ENCODE data around the gene CARS1. TPM values are rescaled to one million over a fixed set of nuclear protein-coding genes. Genes with fewer than 3 reads are reported as not detected.

Gene CARS1
- total and polyA plus RNA-seq, 2 of the 8 experiments (the other 6 are each of a cell fraction or from before 2014, with no cell fraction given) = 44.1 to 100 TPM

GRCh38 chr11:3087821-3088800 lies 30.9 kb upstream of the CARS1 start:
- H3K4ac ChIP-seq (replicated peaks; ENCODE audit: insufficient read length, low read depth, low read length) = no peak overlapping the region
- H2BK12ac ChIP-seq (ENCODE audit: low read depth, low read length) = no peak overlapping the region
- H4K5ac ChIP-seq (ENCODE audit: insufficient read length, low read depth, low read length) = no peak overlapping the region
- H3K9me3 ChIP-seq (ENCODE audit: insufficient read depth in 2 of 2, low read depth in 1 of 2, low read length in 1 of 2) = no peaks in the 10 kb centered on the region
- no peak overlapping the region for H2BK20ac ChIP-seq (ENCODE audit: low read length)
- H3K36me3 ChIP-seq (ENCODE audit: control insufficient read depth in 2 of 4, insufficient read depth in 4 of 4, low read length in 3 of 4) = no peaks in the 10 kb centered on the region
- 96% methylated on average over 20 of the region's 24 CpGs; no CpG with 5 or more reads in 1 of the 2 experiments for WGBS, 2 experiments (ENCODE audit: extremely low coverage in 1 of 2, insufficient coverage in 1 of 2, insufficient read length in 1 of 2, insufficient replicate concordance in 2 of 2, low coverage in 1 of 2, low lambda C conversion rate in 2 of 2, missing lambda C conversion rate in 1 of 2)
- no peaks in the 10 kb centered on the region for H3K23me2 ChIP-seq (ENCODE audit: low read depth, low read length)
- no peak overlapping the region for H2BK15ac ChIP-seq (ENCODE audit: low read length)
- no peak overlapping the region for H2AFZ ChIP-seq (ENCODE audit: low read length)
- ChIA-PET POLR2A (ENCODE audit: partially characterized antibody) (interaction anchor here (0.9 to 1.5 kb wide), 4 partner anchors 31 to 50 kb away, joined by 3 to 5 read pairs (median 4); partner anchors contain the start of gene CARS1), CTCF (ENCODE audit: partially characterized antibody) (interaction anchor here (0.6 to 13.7 kb wide), 11 partner anchors 10 to 113 kb away, joined by 3 to 434 read pairs (median 4); no protein-coding TSS in a partner anchor)
- no peak overlapping the region for H2AK5ac ChIP-seq (ENCODE audit: low read depth, low read length)
- H2BK5ac ChIP-seq (ENCODE audit: low read depth, low read length) = no peak overlapping the region
- no peak overlapping the region for H3K4me2 ChIP-seq (ENCODE audit: insufficient read depth in 1 of 2, low read depth in 2 of 2, low read length in 2 of 2)
- no peak overlapping the region; the same call in 1 of the 2 replicates for H3K18ac ChIP-seq (ENCODE audit: extremely low read depth, low read length)
- H4K91ac ChIP-seq (replicated peaks; ENCODE audit: insufficient read length, low read length) = no peak overlapping the region
- no peaks in the 10 kb centered on the region for H3K27me3 ChIP-seq (replicated peaks in 1 of 4; ENCODE audit: control insufficient read depth in 3 of 4, extremely low read depth in 1 of 4, insufficient read depth in 3 of 4, low read length in 3 of 4)
- H4K20me1 ChIP-seq (replicated peaks in 1 of 2; ENCODE audit: control insufficient read depth in 1 of 2, insufficient read depth in 2 of 2, low read length in 2 of 2) = peaks cover 0 to 2% of the 10 kb centered on the region in 2 experiments
- no peak overlapping the region for H2BK120ac ChIP-seq (replicated peaks; ENCODE audit: low read depth, low read length)
- TF ChIP-seq HDAC6 (IDR thresholded peaks at IDR 0.05; ENCODE audit: low read depth, low read length) (no peak), EGR1 (IDR thresholded peaks at IDR 0.05; ENCODE audit: borderline replicate concordance, low read depth, low read length) (no peak), TAF1 (IDR thresholded peaks at IDR 0.05; ENCODE audit: low read depth, low read length) (no peak), RNF2 (IDR thresholded peaks at IDR 0.05; ENCODE audit: borderline replicate concordance, low read depth, low read length, missing control alignments, poor library complexity, severe bottlenecking) (no peak), SP4 (IDR thresholded peaks at IDR 0.05; ENCODE audit: low read length) (no peak)
- peaks cover 0 to 15% (median 6%) of the 10 kb centered on the region in 4 experiments; a peak in 5 of 7 replicates for H3K4me1 ChIP-seq (replicated peaks in 1 of 4; ENCODE audit: control insufficient read depth in 3 of 4, insufficient read depth in 4 of 4, low read length in 3 of 4)
- no peaks in the 10 kb centered on the region for H3K79me1 ChIP-seq (ENCODE audit: low read depth, low read length)
- no peak overlapping the region for H4K8ac ChIP-seq (ENCODE audit: extremely low read depth, insufficient read depth, low read length)
- H3K56ac ChIP-seq (replicated peaks; ENCODE audit: insufficient read length, low read depth, low read length) = no peak overlapping the region
- DNase-seq (ENCODE audit: low read depth in 1 of 2, low spot score in 2 of 2) (no peak), FAIRE-seq (no peak)
- H3K79me2 ChIP-seq (ENCODE audit: control insufficient read depth in 1 of 2, insufficient read depth in 2 of 2, low read length in 2 of 2) = no peaks in the 10 kb centered on the region
- no peak overlapping the region for H3K23ac ChIP-seq (ENCODE audit: insufficient read length)
- H3K27ac ChIP-seq (ENCODE audit: low read depth, low read length) = no peak overlapping the region
- no peak overlapping the region for H3K14ac ChIP-seq (ENCODE audit: insufficient read length)
- H3K9ac ChIP-seq (replicated peaks in 1 of 4; ENCODE audit: extremely low read depth in 1 of 4, low read depth in 3 of 4, low read length in 3 of 4) = no peak overlapping the region
- no peak overlapping the region for H3K4me3 ChIP-seq (ENCODE audit: extremely low read depth in 1 of 4, insufficient read depth in 2 of 4, low read depth in 3 of 4, low read length in 4 of 4)
